GM21786 (cell line): Measurements from ENCODE around the gene ZNF521.

ENCODE experiments used
- ATAC-seq: cut with Tn5 transposase; IDR thresholded peaks from one replicate; pipeline ENCODE4 v1.9.1; 2021; ENCODE audit not compliant: unreplicated experiment

ZNF521 gene

GRCh38 chr18:25133879-25134278 lies 218.1 kb downstream of the ZNF521 start:
- ATAC-seq: no peak

- no peak for ATAC-seq
Measured at GRCh38 chr18:25132786-25133496, 219.0 kb downstream of the ZNF521 start.

- ATAC-seq: no peak
Measured at GRCh38 chr18:25126751-25127150, 225.2 kb downstream of the ZNF521 start.

GRCh38 chr18:25125680-25126079 lies 226.3 kb downstream of the ZNF521 start:
- ATAC-seq: no peak

GRCh38 chr18:25123438-25124232 lies 228.3 kb downstream of the ZNF521 start:
- no peak for ATAC-seq

- ATAC-seq: no peak
Measured at GRCh38 chr18:25121442-25121841, 230.5 kb downstream of the ZNF521 start.

- no peak for ATAC-seq
Measured at GRCh38 chr18:25113566-25113965, 238.4 kb downstream of the ZNF521 start.

GRCh38 chr18:25112821-25113434 lies 239.0 kb downstream of the ZNF521 start:
- ATAC-seq: no peak

GRCh38 chr18:25111377-25112288 lies 240.3 kb downstream of the ZNF521 start:
- ATAC-seq: no peak

GRCh38 chr18:25109484-25109883 lies 242.5 kb downstream of the ZNF521 start:
- ATAC-seq: no peak

- no peak for ATAC-seq
Measured at GRCh38 chr18:25103468-25104155, 248.4 kb downstream of the ZNF521 start.

GRCh38 chr18:25102662-25103061 lies 249.3 kb downstream of the ZNF521 start:
- no peak for ATAC-seq

- ATAC-seq: no peak
Measured at GRCh38 chr18:25100418-25100817, 251.5 kb downstream of the ZNF521 start.

- no peak for ATAC-seq
Measured at GRCh38 chr18:25099895-25100294, 252.1 kb downstream of the ZNF521 start.

- ATAC-seq: no peak
Measured at GRCh38 chr18:25097569-25098056, 254.4 kb downstream of the ZNF521 start.

GRCh38 chr18:25097057-25097456 lies 254.9 kb downstream of the ZNF521 start:
- no peak for ATAC-seq

GRCh38 chr18:25093141-25093540 lies 258.8 kb downstream of the ZNF521 start:
- ATAC-seq: no peak

- no peak for ATAC-seq
Measured at GRCh38 chr18:25089470-25089869, 262.5 kb downstream of the ZNF521 start.

- ATAC-seq: no peak
Measured at GRCh38 chr18:25086876-25087275, 265.1 kb downstream of the ZNF521 start.

GRCh38 chr18:25081001-25081400 lies 271.0 kb downstream of the ZNF521 start:
- no peak for ATAC-seq
